Loucy (cell line): ENCODE results near the gene CEP63.

Experiments
- H2AFZ ChIP-seq: fragments of 200-600 bp; sonication (generic); 2 replicates; pipeline ENCODE4 v1.6.0; 2016; ENCODE audit warnings: antibody characterized with exemption, mild to moderate bottlenecking, low read length, moderate library complexity
- H3F3A ChIP-seq: fragments of 200-600 bp; 2 replicates; pipeline ENCODE4 v1.6.0; 2016; ENCODE audit warnings: antibody characterized with exemption, low read depth, mild to moderate bottlenecking
- H3K27me3 ChIP-seq: fragments of 200-600 bp; sonication (generic); 2 replicates; pipeline ENCODE4 v1.6.1; 2014; ENCODE audit warnings: low read length, mild to moderate bottlenecking; ENCODE audit not compliant: insufficient read depth, poor library complexity, severe bottlenecking
- H3K36me3 ChIP-seq: fragments of 200-600 bp; sonication (generic); 2 replicates; pipeline ENCODE4 v1.6.1; 2016; ENCODE audit warnings: low read length; ENCODE audit not compliant: insufficient read depth
- H3K4me1 ChIP-seq: fragments of 200-600 bp; sonication (generic); 2 replicates; pipeline ENCODE4 v1.5.1; 2014; ENCODE audit warnings: low read length, mild to moderate bottlenecking; ENCODE audit not compliant: insufficient read depth, poor library complexity, severe bottlenecking
- H3K4me2 ChIP-seq: fragments of 200-600 bp; sonication (generic); 2 replicates; pipeline ENCODE4 v1.6.0; 2014; ENCODE audit warnings: antibody characterized with exemption, low read length, low read depth, mild to moderate bottlenecking; ENCODE audit not compliant: poor library complexity, severe bottlenecking
- H3K4me3 ChIP-seq: fragments of 200-600 bp; sonication (generic); 2 replicates; pipeline ENCODE4 v1.5.1; 2014; ENCODE audit warnings: low read length, mild to moderate bottlenecking, mixed read lengths; ENCODE audit not compliant: poor library complexity, severe bottlenecking
- H3K79me2 ChIP-seq: fragments of 200-600 bp; sonication (generic); 2 replicates; pipeline ENCODE4 v1.6.1; 2014; ENCODE audit warnings: low read length; ENCODE audit not compliant: insufficient read depth
- H3K9ac ChIP-seq: fragments of 200-600 bp; sonication (generic); 2 replicates; pipeline ENCODE4 v1.6.0; 2014; ENCODE audit warnings: mild to moderate bottlenecking, low read depth, low read length, moderate library complexity; ENCODE audit not compliant: poor library complexity, severe bottlenecking
- H3K9me2 ChIP-seq: fragments of 200-600 bp; sonication (generic); replicated peaks from 2 replicates; pipeline ENCODE4 v1.6.1; 2016; ENCODE audit warnings: low read depth, low read length, mixed read lengths
- H3K9me3 ChIP-seq: fragments of 200-600 bp; sonication (generic); 2 replicates; pipeline ENCODE4 v1.6.1; 2014; ENCODE audit warnings: mild to moderate bottlenecking, antibody characterized with exemption, low read length, low read depth; ENCODE audit not compliant: insufficient read depth
- H4K20me1 ChIP-seq: fragments of 200-600 bp; sonication (generic); 2 replicates; pipeline ENCODE4 v1.6.0; 2014; ENCODE audit warnings: antibody characterized with exemption, low read length, mild to moderate bottlenecking; ENCODE audit not compliant: insufficient read depth, poor library complexity, severe bottlenecking
- EZH2phosphoT487 ChIP-seq: fragments of 200-600 bp; IDR thresholded peaks from 2 replicates; pipeline ENCODE4 v1.6.1; 2018; ENCODE audit warnings: antibody characterized with exemption, mild to moderate bottlenecking, moderate library complexity, borderline replicate concordance
- TF ChIP-seq, protein P1 (sequence below): fragments of 200-600 bp; sonication (generic); conservative IDR thresholded peaks from 2 replicates; pipeline ENCODE4 v1.5.1; 2014; ENCODE audit warnings: mild to moderate bottlenecking, antibody characterized with exemption, low read length

Gene CEP63

GRCh38 chr3:134611516-134611915 lies 125.7 kb downstream of the CEP63 start:
- no peak overlapping the region for H2AFZ ChIP-seq
- no peak overlapping the region for H3K4me2 ChIP-seq
- H3K9me3 ChIP-seq = no peaks in the 10 kb centered on the region
- H3K36me3 ChIP-seq = no peaks in the 10 kb centered on the region
- TF ChIP-seq, protein P1, sequence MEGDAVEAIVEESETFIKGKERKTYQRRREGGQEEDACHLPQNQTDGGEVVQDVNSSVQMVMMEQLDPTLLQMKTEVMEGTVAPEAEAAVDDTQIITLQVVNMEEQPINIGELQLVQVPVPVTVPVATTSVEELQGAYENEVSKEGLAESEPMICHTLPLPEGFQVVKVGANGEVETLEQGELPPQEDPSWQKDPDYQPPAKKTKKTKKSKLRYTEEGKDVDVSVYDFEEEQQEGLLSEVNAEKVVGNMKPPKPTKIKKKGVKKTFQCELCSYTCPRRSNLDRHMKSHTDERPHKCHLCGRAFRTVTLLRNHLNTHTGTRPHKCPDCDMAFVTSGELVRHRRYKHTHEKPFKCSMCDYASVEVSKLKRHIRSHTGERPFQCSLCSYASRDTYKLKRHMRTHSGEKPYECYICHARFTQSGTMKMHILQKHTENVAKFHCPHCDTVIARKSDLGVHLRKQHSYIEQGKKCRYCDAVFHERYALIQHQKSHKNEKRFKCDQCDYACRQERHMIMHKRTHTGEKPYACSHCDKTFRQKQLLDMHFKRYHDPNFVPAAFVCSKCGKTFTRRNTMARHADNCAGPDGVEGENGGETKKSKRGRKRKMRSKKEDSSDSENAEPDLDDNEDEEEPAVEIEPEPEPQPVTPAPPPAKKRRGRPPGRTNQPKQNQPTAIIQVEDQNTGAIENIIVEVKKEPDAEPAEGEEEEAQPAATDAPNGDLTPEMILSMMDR = no peak
- no peak for TF ChIP-seq EZH2phosphoT487
- H4K20me1 ChIP-seq = no peaks in the 10 kb centered on the region
- no peaks in the 10 kb centered on the region for H3K79me2 ChIP-seq
- no peaks in the 10 kb centered on the region for H3F3A ChIP-seq
- peaks cover 4% of the 10 kb centered on the region for H3K4me1 ChIP-seq
- H3K9me2 ChIP-seq = no peaks in the 10 kb centered on the region
- H3K9ac ChIP-seq = no peak overlapping the region
- H3K27me3 ChIP-seq = no peaks in the 10 kb centered on the region
- H3K4me3 ChIP-seq = no peak overlapping the region

DNA sequence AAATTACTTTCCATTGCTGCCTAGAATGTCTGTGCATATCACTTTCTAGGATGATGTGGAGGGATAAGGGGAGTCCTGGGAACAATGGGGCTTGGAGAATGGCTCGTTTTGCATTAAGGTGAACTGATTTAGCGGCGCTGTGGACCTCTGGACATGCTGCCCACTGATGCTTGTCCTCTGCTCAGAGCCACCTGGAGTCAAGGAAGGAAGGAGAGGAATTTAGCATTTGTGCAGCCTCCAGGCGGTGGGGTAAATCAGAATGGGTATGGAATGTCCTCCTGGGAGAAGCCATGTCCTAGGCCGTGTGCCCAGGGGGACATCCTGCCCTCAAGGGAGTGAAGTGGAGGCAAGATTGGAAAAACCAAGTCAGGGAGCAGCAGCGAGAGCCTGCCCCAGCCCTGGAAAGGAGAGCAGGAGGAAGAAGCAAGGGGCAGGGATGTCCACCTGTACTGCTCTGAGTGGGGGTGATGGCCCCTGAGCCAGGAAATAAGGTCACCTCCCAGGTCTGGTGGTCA lies 127.2 kb downstream of the CEP63 start:
- Histone ChIP-seq H3F3A (no peaks in the 10 kb centered on the region), H3K79me2 (no peaks in the 10 kb centered on the region), H3K27me3 (no peaks in the 10 kb centered on the region), H3K9me2 (no peaks in the 10 kb centered on the region), H2AFZ (no peak overlapping the region), H4K20me1 (no peaks in the 10 kb centered on the region), H3K4me3 (no peak overlapping the region), H3K4me2 (no peak overlapping the region), H3K9me3 (no peaks in the 10 kb centered on the region), H3K4me1 (no peaks in the 10 kb centered on the region), H3K9ac (no peak overlapping the region), H3K36me3 (no peaks in the 10 kb centered on the region)
- TF ChIP-seq, protein P1 = no peak
- no peak for TF ChIP-seq EZH2phosphoT487

GRCh38 chr3:134614955-134615354 lies 129.1 kb downstream of the CEP63 start:
- no peaks in the 10 kb centered on the region for H3K27me3 ChIP-seq
- H3K4me3 ChIP-seq = no peak overlapping the region
- H4K20me1 ChIP-seq = no peaks in the 10 kb centered on the region
- H3K9me2 ChIP-seq = no peaks in the 10 kb centered on the region
- H3F3A ChIP-seq = no peaks in the 10 kb centered on the region
- H3K4me1 ChIP-seq = no peaks in the 10 kb centered on the region
- H3K9me3 ChIP-seq = no peaks in the 10 kb centered on the region
- no peak overlapping the region for H3K4me2 ChIP-seq
- no peaks in the 10 kb centered on the region for H3K36me3 ChIP-seq
- TF ChIP-seq, protein P1 = no peak
- TF ChIP-seq EZH2phosphoT487 = no peak
- H3K9ac ChIP-seq = no peak overlapping the region
- H3K79me2 ChIP-seq = no peaks in the 10 kb centered on the region
- no peak overlapping the region for H2AFZ ChIP-seq
